Activated gamma-delta T cell treated with Interleukin-2 at 50 U/mL for 16 hours (primary cell): Measurements from ENCODE around the gene RNU6-1.
A peak's percentile ranks its signal among the peaks of the same experiment; 100 is the strongest.

Experiments
- DNase-seq: peaks from one replicate; pipeline ENCODE4 v3.0.0-alpha.2; 2020

The RNU6-1 gene

GRCh38 chr15:67839929-67840748, at the start of gene RNU6-1:
Gene RNU6-1, minus strand, starts transcription at chr15:67840045.
- peak; percentile 95 for DNase-seq

DNA sequence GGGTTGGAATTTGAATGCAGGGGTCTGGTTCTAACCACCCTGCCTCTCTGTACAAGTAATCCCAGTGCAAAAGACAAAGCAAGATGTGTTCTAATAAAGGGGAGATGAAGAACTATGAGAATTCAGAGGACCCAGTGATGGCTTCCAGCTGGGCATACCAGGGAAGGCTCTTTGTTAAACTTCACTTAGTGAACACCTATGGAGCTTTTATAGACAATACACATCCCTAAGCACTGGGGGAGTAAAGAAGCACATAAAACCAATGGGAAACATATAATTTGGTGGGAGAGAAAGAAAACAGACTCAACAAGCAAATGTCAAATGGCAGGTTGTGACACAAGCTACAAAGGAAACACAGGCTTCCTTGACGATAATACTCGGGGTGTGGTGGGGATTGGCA, 47.9 kb upstream of the RNU6-1 start:
- no peak for DNase-seq

DNA sequence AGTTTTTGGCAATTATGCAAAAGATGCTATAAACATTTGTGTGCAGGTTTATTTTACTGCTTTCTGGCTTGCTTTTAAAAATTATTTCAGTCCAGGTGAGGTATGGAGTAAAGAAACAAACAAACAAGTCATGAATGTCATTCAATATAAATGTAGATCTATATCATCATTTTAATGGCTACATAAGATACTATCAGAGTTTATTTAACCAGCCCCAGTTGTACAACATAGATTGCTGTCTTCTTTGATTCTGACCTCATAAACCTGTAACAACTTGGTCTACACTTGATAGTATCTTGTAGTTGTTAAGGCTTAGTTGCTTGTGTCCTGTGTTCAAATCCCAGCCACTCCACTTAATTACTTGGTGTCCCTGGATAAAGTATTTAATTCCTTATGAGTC, 46.0 kb upstream of the RNU6-1 start:
- no peak for DNase-seq

DNA sequence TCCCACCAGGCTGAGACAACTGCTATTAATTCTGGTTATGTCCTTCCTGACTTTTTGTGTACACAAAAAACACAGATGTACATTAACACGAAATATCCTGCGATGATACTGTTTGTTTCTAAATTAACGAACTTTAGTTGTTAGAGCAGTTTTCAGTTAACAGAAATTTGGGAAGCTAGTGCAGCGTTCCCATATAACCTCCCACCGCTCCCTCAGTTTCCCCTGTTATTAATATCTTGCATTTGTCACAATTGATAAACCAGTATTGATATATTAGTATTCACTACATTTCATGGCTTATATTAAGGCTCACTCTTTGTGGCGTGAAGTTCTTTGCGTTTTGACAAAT, 45.3 kb upstream of the RNU6-1 start:
- DNase-seq: no peak

GRCh38 chr15:67884514-67885174, 44.8 kb upstream of the RNU6-1 start:
- DNase-seq: peak; percentile 25

- DNase-seq: no peak
These were observed 44.2 kb upstream of the RNU6-1 start for GRCh38 chr15:67884009-67884408.

- DNase-seq: no peak
These were observed 43.5 kb upstream of the RNU6-1 start for GRCh38 chr15:67883234-67883773.

DNA sequence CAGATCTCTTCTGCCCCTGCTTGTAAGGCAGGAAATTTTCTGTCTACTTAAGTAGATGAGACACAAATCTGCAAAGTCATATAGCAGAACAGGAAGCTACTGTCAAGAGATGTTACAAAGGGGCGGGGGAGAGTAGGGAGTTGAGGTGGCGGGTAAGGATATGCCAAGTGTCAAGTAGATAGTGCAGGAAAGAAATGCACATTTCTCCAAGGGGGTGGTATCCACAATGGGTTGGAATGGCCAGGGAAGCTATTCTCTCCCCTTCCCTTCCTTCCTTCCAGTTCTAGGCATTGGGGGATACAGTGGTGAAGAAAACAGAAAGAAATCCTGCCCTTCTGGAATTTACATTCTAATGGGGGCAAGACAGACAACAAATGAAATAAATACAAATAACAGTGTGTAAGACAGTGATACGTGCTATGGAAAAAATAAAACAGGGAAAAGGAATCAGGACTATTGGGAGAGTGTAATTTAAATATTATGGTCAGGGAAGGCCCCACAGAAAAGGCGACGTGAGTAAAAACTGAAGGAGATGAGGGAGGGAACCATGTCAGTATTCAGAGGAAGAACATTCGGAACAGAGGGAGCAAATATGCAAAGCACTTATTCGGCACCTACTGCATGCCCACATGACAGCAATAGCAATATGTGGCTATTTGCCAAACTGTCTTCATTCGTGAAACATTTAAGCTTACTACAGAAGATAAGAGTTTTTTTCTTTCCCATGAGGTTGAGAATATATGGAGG, 42.8 kb upstream of the RNU6-1 start:
- no peak for DNase-seq

DNA sequence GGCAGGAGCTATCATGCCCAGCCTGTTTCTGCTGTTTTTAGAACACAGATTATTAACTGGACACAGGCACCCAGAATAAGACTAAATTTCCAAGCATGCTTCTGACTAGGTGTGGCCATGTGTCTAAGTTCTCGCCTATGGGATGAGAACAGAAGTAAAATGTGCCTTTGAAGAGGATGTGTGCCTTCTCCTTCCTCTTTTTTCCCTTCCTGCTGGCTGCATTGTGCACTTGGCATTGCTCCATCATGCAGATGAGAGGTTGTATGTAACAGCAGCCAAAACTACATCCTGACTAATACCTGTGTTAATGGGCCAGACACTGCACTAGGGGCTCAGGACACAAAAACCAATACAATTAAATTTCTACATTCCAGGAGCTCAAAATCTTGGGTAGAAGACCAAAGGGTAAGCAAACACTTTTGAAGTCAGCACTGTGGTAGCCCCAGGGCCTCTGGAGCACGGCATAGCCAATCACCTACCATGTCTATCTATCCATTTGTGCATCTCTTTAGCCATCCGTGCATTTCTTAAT, 40.9 kb upstream of the RNU6-1 start:
- DNase-seq: no peak

GRCh38 chr15:67879440-67880129, 39.7 kb upstream of the RNU6-1 start:
- no peak for DNase-seq

DNA sequence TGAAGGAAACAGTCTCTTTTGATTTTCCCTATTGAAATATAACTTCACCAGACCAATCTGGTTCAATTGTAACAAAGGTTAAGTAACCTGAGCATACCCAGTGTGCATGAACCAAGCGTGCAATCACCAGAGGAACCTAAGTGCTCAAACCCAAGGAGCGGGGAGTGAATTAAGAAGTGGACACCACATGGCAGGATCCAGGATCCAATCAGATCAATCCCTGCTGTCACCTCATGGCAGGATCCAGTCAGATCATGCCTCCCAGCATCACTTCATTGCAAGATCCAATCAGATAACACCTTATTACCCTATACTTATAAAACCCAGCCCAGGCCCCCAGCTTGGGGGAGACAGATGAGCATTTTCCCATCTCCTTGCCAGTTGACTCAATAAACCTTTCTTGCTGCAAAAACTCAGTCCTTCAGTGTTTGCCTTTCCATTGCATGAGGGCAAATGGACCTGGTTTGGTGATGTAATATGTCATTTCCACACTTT, 38.9 kb upstream of the RNU6-1 start:
- DNase-seq: no peak

DNA sequence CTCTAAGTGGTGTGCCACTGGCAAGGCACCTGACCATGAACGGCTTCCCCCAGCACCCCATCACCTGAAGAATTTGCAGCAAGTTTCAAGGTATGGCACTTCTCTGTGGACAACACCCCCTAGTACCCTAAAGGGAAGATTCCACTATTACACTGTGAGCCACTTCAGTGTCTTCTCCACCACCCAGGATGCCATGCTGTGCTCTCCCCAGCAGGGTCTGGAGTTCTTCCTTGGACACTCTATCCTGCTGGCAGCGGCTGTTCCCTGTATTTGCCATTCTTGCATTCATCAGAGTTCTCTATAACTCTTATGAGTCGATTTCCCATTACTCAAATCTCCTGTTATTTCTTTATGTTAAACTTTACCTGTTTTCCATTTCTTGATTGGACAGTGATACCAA, 33.9 kb upstream of the RNU6-1 start:
- DNase-seq: no peak

DNA sequence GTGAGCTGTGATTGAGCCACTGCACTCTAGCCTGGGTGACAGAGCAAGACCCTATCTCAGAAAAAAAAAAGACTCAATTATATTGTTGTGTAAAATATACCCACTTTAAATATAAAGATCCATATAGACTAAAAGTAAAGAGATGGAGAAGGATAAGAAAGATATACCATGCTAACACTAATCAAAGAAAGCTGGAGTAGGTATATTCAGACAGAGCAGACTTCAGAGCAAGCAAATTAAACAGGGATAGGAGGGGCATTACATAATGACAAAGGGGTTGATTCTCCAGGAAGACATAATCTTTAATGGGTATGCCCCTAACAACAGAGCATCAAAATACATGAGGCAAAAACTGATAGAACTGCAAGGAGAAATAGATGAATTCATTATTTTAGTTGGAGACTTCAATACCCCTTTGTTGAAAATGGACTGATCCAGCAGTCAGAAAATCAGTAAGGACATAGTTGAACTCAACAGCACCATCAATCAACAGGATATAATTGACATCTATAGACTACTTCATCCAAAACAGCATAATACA, 31.1 kb upstream of the RNU6-1 start:
- no peak for DNase-seq

DNA sequence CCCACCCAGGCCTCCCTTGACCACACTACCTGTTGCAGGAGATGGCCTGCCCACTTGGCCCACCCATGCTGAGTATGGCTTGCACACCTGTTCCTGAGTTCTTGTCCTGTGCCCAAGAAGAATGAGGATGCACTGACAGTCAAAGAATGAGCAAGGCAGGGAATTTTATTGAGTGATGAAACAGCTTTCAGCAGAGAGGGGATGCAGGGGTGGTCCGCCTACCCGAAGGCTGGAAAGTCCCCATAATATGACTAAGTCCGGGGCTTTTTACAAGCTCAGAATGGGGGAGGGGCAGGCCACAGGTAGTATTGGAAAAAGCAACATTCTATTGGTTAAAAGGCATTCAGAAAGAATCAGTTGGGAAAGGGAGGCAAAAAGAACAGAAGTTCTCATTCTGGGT, 29.9 kb upstream of the RNU6-1 start:
- DNase-seq: no peak

DNA sequence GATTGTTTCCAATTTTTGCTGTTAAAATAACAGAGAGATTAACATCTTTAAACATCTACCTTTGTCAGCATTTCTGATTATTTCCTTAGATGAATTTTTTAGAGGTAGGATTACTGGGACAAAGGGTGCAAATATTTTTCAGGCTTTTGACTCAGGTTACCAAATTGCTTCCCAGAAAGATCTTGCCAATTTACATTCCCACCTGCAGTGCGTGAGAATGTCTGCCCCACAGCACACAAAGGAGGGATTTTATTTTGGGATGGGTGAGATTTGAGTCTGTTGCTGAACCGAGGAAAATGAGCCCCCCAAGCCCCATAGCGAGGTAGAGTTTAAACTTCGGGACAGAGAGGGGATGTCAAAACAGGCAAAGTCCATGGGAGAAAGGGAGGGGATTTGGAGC, 25.9 kb upstream of the RNU6-1 start:
- no peak for DNase-seq

DNA sequence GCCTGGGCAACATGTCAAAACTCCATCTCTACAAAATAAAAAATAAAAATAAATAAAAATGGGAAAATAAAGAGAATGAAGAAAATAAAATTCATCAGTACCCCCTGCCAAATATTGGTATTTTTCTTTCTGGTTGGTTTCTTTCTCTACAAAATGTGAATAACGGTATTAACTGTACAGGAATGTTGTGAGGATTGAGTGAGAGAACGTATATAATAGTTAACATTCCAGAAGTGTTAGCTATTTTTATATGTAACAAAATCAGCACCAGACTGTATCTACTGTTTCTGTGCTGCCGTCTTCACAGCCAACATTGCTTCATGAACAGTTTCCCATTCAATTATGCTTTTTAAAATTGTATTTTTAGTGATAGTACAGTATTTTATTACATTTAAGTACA, 25.5 kb upstream of the RNU6-1 start:
- DNase-seq: no peak

DNA sequence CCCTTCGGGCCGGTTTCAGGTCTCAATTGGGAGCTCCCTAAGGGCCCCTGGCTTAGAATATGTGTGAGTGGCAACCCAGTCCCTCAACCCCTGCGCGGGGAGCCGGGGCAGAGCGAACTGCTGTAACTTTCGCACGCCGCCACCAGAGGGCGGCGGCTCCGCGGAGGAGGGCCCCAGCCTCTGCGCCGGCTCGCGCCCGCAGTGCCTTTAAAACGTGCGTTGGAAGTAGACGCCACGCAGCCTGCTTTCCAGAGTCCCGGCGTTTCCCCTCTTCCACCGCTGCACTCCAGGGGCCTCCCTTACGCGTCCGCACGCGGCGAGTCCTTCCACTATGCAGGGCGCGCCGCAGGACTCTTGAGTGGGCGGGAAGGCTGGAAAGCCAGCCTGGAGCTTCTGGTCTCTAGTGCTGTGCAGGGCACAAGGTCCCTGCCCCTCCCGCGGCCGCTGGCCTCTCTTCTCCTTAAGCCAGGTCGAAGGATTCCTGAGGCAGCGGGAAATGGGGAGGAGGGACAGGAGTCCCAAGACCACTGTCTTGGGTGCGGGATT, 23.7 kb upstream of the RNU6-1 start:
- DNase-seq: peak; percentile 60

- DNase-seq: no peak
These were observed 23.1 kb upstream of the RNU6-1 start for GRCh38 chr15:67862750-67863441.

- DNase-seq: no peak
These were observed 22.1 kb upstream of the RNU6-1 start for GRCh38 chr15:67861983-67862382.

- no peak for DNase-seq
These were observed 19.6 kb upstream of the RNU6-1 start for GRCh38 chr15:67859331-67859946.

DNA sequence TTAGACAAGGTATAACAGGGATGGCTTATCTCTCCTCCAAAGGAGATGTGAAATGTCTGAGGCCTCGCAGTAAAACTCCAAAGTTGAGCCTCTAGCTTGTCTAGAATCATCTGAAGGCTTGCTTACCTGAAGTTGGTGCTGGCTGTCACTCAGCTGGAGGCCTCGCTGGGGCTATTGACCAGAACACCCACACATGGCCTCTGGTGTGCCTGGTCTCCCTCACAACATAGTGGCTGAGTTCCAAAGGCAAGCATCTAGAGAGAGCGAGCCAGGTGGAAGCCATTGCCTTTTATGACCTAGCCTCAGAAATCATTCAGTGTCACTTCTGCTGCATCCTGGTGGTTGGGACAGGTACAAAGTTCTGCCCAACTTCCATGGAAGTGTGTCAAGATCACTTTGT, 17.4 kb upstream of the RNU6-1 start:
- no peak for DNase-seq
